WI38 (cell line): ENCODE measurements around the gene OSTM1.

Source experiments
- H3K4me3 ChIP-seq: 2 replicates; pipeline ENCODE4 v1.5.1; 2011; ENCODE audit warnings: low read depth, mild to moderate bottlenecking, control low read depth, low read length
- CTCF ChIP-seq: IDR thresholded peaks from 2 replicates; pipeline ENCODE4 v1.5.1; 2012; ENCODE audit warnings: low read depth, mild to moderate bottlenecking, control low read depth, low read length

OSTM1 gene

GRCh38 chr6:108039681-108040080 is 34.9 kb downstream of the OSTM1 start:
- H3K4me3 ChIP-seq = no peak overlapping the region
- no peak for TF ChIP-seq CTCF

GRCh38 chr6:108036884-108037283 is 37.7 kb downstream of the OSTM1 start:
- no peak for TF ChIP-seq CTCF

GRCh38 chr6:108031968-108032367 is 42.6 kb downstream of the OSTM1 start:
- no peak for TF ChIP-seq CTCF
- H3K4me3 ChIP-seq = no peak overlapping the region

More at GRCh38 chr6:108036884-108037283, 37.7 kb downstream of the OSTM1 start:
- H3K4me3 ChIP-seq = no peak overlapping the region

- H3K4me3 ChIP-seq = no peak overlapping the region
- TF ChIP-seq CTCF = no peak
These were observed 44.3 kb downstream of the OSTM1 start for GRCh38 chr6:108030211-108030610.

GRCh38 chr6:108029226-108029921 is 45.2 kb downstream of the OSTM1 start:
- no peak overlapping the region for H3K4me3 ChIP-seq
- no peak for TF ChIP-seq CTCF

- no peak overlapping the region for H3K4me3 ChIP-seq
- no peak for TF ChIP-seq CTCF
These were observed 46.9 kb downstream of the OSTM1 start for GRCh38 chr6:108027594-108027993.

- H3K4me3 ChIP-seq = no peak overlapping the region
- TF ChIP-seq CTCF = no peak
These were observed 47.5 kb downstream of the OSTM1 start for GRCh38 chr6:108027056-108027455.
